NCI-H69 (cell line): ENCODE results near the gene ODAM.
"Not testable (repeated sequence)": the region's sequence is repeated elsewhere in the genome, so short reads cannot be mapped to it uniquely, and the experiment has no call there.

Source experiments
- DNase-seq: peaks from one replicate; lab custom pipeline; 2025; lab: John Stamatoyannopoulos, UW

Gene ODAM

DNA sequence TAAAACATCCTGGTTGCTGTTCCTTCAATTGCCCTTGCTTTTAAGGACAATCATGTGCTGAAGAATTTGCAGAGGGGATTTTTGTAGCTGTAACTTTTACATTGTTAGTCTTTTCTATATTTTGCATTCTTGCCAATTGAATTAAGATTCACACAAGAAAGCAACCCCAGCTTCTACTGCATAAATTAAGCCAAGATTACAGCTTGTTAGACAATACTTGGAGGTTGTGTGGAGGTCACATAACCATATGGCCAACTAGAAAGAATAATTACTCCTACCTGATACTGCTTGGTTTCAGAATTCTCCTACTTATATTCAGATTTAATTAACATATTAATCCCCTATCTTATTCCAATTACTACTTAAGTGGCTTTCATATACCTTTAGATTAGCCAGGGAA lies 26.3 kb downstream of the ODAM start:
- DNase-seq, result not testable (repeated sequence)

GRCh38 chr4:70225824-70226223 lies 30.3 kb downstream of the ODAM start, which contains the start of gene FDCSP:
FDCSP (plus strand) TSS chr4:70226124; CDS start chr4:70231195, 5,071 bp downstream.
- DNase-seq, result no peak

- no peak for DNase-seq
Measured at GRCh38 chr4:70236125-70236524, 40.6 kb downstream of the ODAM start.

DNA sequence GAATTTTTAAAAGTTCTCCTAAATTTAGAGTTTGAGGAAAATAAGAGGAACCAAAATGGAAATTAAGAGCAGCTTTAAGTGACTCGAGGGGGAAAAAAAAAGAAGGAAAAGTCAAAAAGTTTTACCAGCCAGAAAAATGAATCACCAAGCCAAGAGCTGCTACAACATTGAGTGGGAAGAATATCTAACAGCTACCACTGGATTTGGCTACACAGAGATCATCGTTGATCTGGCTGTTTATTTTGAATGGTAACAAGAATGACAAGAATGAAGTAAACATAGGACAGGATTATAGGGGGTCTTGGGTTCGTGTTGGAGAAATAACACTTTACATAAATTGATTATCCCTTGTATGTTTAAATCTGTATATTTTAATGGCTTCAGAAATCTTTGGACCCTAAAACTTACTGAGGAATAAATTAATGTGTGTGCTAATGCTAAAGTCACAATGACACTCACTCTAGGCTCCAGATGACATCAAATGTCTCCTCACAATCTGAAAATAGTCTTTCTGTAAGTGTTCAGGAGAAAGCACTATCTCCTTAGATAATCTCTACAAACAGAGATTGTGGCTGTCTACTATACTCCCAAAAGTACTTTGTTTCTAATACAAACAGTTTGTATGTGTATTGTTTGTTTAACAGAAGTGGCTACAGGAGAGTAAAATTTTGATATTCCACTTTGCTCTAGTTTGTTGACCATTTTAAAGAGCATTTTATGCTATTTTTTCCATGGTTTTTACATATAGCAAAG lies 43.8 kb downstream of the ODAM start:
- DNase-seq, result no peak

DNA sequence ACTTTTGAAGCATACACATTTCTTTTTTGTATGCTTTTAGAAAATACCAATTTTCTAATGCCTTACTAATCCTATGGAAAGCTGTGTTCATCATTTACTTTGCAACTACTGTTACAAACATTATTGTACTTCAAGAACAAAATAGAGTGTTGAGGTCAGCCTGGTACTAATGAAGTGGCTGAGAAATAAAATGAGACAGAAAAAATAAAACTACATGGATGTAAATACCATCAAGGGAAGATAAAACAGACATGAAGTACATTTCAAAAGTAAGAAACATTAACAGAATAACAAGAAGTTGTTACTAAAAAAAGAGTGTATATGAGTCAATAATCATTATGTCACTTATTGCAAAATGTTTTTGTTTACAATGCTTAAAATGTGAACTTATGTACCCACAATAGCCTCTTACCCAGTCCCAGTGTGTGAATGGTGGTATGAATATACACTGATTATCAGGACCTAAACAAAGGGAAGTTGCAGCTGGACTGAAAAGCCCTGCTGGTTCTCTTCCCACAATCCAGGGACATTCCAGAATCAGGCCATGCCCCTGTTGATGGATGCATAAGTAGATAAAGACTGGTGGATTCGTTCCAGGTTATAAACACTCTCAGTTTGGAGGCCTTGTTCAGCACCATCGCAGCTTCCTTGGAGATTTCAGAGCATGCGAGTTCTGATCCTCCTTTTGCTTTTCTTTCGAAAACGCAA lies 44.5 kb downstream of the ODAM start:
- no peak for DNase-seq

DNA sequence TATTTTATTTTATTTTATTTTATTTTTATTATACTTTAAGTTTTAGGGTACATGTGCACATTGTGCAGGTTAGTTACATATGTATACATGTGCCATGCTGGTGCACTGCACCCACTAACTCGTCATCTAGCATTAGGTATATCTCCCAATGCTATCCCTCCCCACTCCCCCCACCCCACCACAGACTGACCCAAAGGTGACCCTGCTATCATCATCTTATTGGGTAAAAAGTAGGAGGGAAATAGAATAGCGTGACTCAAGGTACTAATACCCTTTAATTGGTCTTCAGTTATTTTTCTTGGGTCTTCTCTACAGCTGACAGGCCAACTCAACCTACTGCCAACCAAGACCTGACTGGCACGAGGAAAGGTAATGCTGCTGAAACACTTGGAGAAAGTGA lies 46.8 kb downstream of the ODAM start, which contains the start of gene CSN3:
Gene CSN3, plus strand, starts transcription at position 301 of the 400 bp plus-strand sequence. CDS start 2,223 bp downstream, outside the sequence.
- not testable (repeated sequence) for DNase-seq

GRCh38 chr4:70243091-70243490 lies 47.6 kb downstream of the ODAM start:
- DNase-seq, result no peak

DNA sequence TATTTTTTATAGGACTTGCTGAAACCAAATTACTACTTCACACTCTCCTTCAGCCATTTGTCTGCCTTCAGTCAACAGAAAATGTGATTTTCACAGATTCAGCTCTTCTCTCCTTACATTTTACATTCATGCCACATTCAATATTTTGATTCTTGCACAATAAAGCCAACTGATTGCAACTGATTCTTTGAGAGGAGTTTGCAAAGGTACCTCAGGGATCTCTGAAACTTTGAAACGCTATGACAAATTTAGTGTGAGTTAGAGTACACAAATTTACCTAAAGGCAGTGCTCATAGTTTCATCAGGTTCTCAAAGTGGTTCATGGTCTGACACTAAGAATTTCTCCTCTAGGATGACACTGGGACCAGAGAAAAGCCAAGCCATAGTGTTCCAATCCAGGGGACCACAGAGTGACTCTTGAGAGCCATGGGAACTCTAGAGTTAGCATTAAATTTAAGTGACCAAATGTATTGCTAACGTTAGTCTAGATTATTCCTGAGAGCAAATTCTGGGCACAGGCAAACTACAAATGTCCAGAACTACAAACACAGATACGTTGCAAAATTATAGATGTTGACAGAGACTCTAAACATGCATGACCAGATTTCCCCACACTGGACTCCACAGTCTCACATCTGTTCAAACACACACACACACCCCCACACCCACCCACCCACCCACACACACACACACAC lies 55.9 kb downstream of the ODAM start:
- DNase-seq, result no peak

DNA sequence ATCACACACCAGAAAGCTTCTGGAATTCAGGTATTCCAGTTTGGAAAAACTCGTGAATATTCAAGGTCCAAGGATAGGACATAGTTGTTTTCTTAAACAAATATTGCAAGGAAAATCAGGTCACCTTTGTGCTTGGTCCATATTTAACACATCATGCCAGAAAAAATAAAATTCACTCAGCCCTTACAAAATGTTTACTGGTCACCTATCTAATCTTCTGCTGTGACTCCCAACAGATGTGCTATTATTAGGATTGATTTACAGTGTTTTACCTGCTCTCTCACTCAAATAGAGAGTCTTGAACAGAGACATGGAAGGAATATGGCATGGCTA lies 56.4 kb downstream of the ODAM start:
- no peak for DNase-seq
